ENCODE data around the gene ARHGEF11. TPM values are rescaled to one million over a fixed set of nuclear protein-coding genes. Genes with fewer than 3 reads are reported as not detected.

Gene ARHGEF11, protein sequence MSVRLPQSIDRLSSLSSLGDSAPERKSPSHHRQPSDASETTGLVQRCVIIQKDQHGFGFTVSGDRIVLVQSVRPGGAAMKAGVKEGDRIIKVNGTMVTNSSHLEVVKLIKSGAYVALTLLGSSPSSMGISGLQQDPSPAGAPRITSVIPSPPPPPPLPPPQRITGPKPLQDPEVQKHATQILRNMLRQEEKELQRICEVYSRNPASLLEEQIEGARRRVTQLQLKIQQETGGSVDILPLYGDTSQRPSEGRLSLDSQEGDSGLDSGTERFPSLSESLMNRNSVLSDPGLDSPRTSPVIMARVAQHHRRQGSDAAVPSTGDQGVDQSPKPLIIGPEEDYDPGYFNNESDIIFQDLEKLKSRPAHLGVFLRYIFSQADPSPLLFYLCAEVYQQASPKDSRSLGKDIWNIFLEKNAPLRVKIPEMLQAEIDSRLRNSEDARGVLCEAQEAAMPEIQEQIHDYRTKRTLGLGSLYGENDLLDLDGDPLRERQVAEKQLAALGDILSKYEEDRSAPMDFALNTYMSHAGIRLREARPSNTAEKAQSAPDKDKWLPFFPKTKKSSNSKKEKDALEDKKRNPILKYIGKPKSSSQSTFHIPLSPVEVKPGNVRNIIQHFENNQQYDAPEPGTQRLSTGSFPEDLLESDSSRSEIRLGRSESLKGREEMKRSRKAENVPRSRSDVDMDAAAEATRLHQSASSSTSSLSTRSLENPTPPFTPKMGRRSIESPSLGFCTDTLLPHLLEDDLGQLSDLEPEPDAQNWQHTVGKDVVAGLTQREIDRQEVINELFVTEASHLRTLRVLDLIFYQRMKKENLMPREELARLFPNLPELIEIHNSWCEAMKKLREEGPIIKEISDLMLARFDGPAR (N-terminal part only)
- 48.2 and 93.0 TPM in 2 replicates for total RNA-seq (2011; cell fraction: chromatin; rRNA removed; ENCODE audit: low replicate concordance)
- 39.5 and 40.2 TPM in 2 replicates for total RNA-seq (2011; cell fraction: nucleolus; rRNA removed)
- total RNA-seq (2011; cell fraction: nucleoplasm; rRNA removed), result 36.0 and 45.0 TPM in 2 replicates
- total RNA-seq (2014; rRNA removed) (10.2 and 11.1 TPM in 2 replicates), total RNA-seq (2014; rRNA removed; fragmentation: Illumina TruSeq; extraction: Trizol) (6.7 and 7.0 TPM in 2 replicates), total RNA-seq (2015; rRNA removed; fragmentation: Illumina TruSeq; extraction: Trizol) (10.3 and 13.0 TPM in 2 replicates), total RNA-seq (2021) (13.2 and 15.5 TPM in 2 replicates), polyA plus RNA-seq (2011; rRNA removed) (7.2 and 12.1 TPM in 2 replicates), polyA plus RNA-seq (2014; fragmentation: Illumina TruSeq; extraction: Trizol) (9.6 TPM in 2 replicates), polyA plus RNA-seq (2014; fragmentation: Nextera tagmentation; extraction: Ambion mirVana) (under 1 TPM; 0.14 to 0.48 TPM), polyA plus RNA-seq (2014; rRNA removed) (8.2 and 9.0 TPM in 2 replicates), polyA minus RNA-seq (2011; rRNA and poly(A)+ RNA removed) (10.2 and 12.3 TPM in 2 replicates), Bru-seq, nascent RNA (percentile 67 among the genes with signal in this experiment), BruChase-seq, experiment 1, labeled RNA remaining after a 2-hour chase (percentile 74 among the genes with signal in this experiment), BruChase-seq, experiment 2, labeled RNA remaining after a 6-hour chase (percentile 75 among the genes with signal in this experiment)
- polyA plus RNA-seq (2011; cell fraction: cytosol; rRNA removed), result 5.2 and 8.3 TPM in 2 replicates
- polyA plus RNA-seq (2011; cell fraction: nucleus; rRNA removed), result 49.1 and 62.1 TPM in 2 replicates
- polyA plus RNA-seq (2012), result 9.2 and 16.7 TPM in 2 replicates
- 8.0 and 11.0 TPM in 2 replicates for polyA minus RNA-seq (2011; cell fraction: cytosol; rRNA and poly(A)+ RNA removed)
- polyA minus RNA-seq (2011; cell fraction: nucleus; rRNA and poly(A)+ RNA removed), result 25.3 and 34.3 TPM in 2 replicates
- long read RNA-seq, experiment 1, partial matches to known transcripts, result 16 of 39 reads
- long read RNA-seq, experiment 1, other reads (novel, unspliced or antisense), result 23 of 39 reads
- long read RNA-seq, experiment 2, partial matches to known transcripts, result 2 of 10 reads
- long read RNA-seq, experiment 2, other reads (novel, unspliced or antisense), result 8 of 10 reads
- long read RNA-seq, experiment 3, partial matches to known transcripts, result 0 of 2 reads
- long read RNA-seq, experiment 3, other reads (novel, unspliced or antisense), result 2 of 2 reads

GRCh38 chr1:157045250-157046218 is at the start of gene ARHGEF11:
ARHGEF11 (minus strand) TSS chr1:157045742; CDS start chr1:157044330, 1,412 bp downstream.
- Histone ChIP-seq H3K4me3 (peak within 1 kb of the TSS; percentile 49), H3K27ac (ENCODE audit: extremely low read depth, low read depth, low read length) (peak within 1 kb of the TSS; percentile 61), H3K79me2 (ENCODE audit: control insufficient read depth, insufficient read depth, low read length) (peaks cover 47% of the 10 kb centered on the region), H3K9me3 (replicated peaks; ENCODE audit: control insufficient read depth, insufficient read depth, low read depth, low read length) (no peaks in the 10 kb centered on the region), H3K9ac (ENCODE audit: insufficient read depth in 1 of 2, low read depth in 2 of 2, low read length in 2 of 2) (peak within 1 kb of the TSS; percentile 68 to 95), H3K4me1 (replicated peaks in 1 of 2; ENCODE audit: control insufficient read depth in 2 of 2, insufficient read depth in 2 of 2, low read length in 2 of 2) (peaks cover 24 to 36% of the 10 kb centered on the region in 2 experiments), H3K9me1 (ENCODE audit: control insufficient read depth, insufficient read depth, low read length) (no peaks in the 10 kb centered on the region), H3K4me2 (ENCODE audit: insufficient read depth, low read length) (peak within 1 kb of the TSS; percentile 73), H3K36me3 (ENCODE audit: control insufficient read depth, insufficient read depth, low read length) (no peaks in the 10 kb centered on the region; the same call in 2 of the 3 replicates), H2AFZ (ENCODE audit: low read depth, low read length) (peak within 1 kb of the TSS; percentile 61), H3K27me3 (ENCODE audit: control insufficient read depth in 2 of 2, insufficient read depth in 2 of 2, low read length in 2 of 2) (no peaks in the 10 kb centered on the region), H4K20me1 (replicated peaks; ENCODE audit: control insufficient read depth, insufficient read depth, low read length) (0 out of 2 replicates have a peak, but pooled peaks cover 4% of the 10 kb centered on the region)
- in situ Hi-C loops (cut with MboI), result no loop called here
- BruUV-seq (replicated peaks), result no TSS peak
- ATAC-seq (peak; percentile 96), DNase-seq (ENCODE audit: extremely low read depth in 1 of 4, low spot score in 3 of 4) (peak; percentile 91 to 95 (median 93)), FAIRE-seq (peak; percentile 19)
- intact Hi-C loops (cut with micrococcal nuclease), result loop anchor here (1.0 to 2.0 kb wide), 2 partner anchors 49 to 86 kb away; no protein-coding TSS in a partner anchor
- ChIA-PET CTCF (ENCODE audit: low intra/inter-chr PET ratio) (interaction anchor here (0.6 kb wide), 1 partner anchor 127 kb away, joined by 4 read pairs; no protein-coding TSS in a partner anchor), POLR2A (interaction anchor here (0.7 to 1.0 kb wide), 3 partner anchors 11 to 114 kb away, joined by 3 to 4 read pairs (median 3); no protein-coding TSS in a partner anchor)
- under 1% methylated on average over 62 of the region's 120 CpGs for WGBS (ENCODE audit: insufficient coverage, low coverage, missing lambda C conversion rate)
- TF ChIP-seq NCOA2 (IDR thresholded peaks at IDR 0.05; ENCODE audit: partially characterized antibody in 2 of 2) (no peak), ZNF76 (CRISPR knock-in tag; IDR thresholded peaks at IDR 0.05; ENCODE audit: borderline replicate concordance) (no peak), MAX (CRISPR knock-in tag; IDR thresholded peaks at IDR 0.05) (no peak), NR2C2 (CRISPR knock-in tag; IDR thresholded peaks at IDR 0.05) (no peak), NR2C2 (tag; IDR thresholded peaks at IDR 0.05) (peak; percentile 83), ZSCAN32 (CRISPR knock-in tag; IDR thresholded peaks at IDR 0.05) (no peak), FOXP1 (CRISPR knock-in tag; IDR thresholded peaks at IDR 0.05) (no peak), ZC3H11A (IDR thresholded peaks at IDR 0.05; ENCODE audit: low read depth, low read length) (no peak), CHD2 (IDR thresholded peaks at IDR 0.05; ENCODE audit: low read depth, low read length) (no peak), ZBTB1 (CRISPR knock-in tag; IDR thresholded peaks at IDR 0.05; ENCODE audit: borderline replicate concordance, low read depth) (peak; percentile 94), NFE2L1 (tag; IDR thresholded peaks at IDR 0.05; ENCODE audit: borderline replicate concordance, low read depth) (no peak), ZNF551 (CRISPR knock-in tag; IDR thresholded peaks at IDR 0.05) (no peak), ILK (tag; IDR thresholded peaks at IDR 0.05; ENCODE audit: borderline replicate concordance, low read depth) (no peak)

All from K562 (cell line).